ENCODE measurements around the gene FBXO48.

FBXO48 gene

GRCh38 chr2:68487773-68488355 lies 20.8 kb upstream of the FBXO48 start:
- Mint-ChIP-seq H3K9me3 (no peaks in the 10 kb centered on the region), H3K27ac (no peak overlapping the region), H3K4me1 (peaks cover 4 to 14% of the 10 kb centered on the region in 2 donors), H3K4me3 (no peak overlapping the region), H3K36me3 (peaks cover 0 to under 1% of the 10 kb centered on the region in 2 donors), H3K27me3 (no peaks in the 10 kb centered on the region)
- ATAC-seq (replicated peaks) = peak; percentile 52 to 60
- no peak for DNase-seq

GRCh38 chr2:68483011-68483410 lies 15.9 kb upstream of the FBXO48 start:
- no peak for DNase-seq
- Mint-ChIP-seq H3K36me3 (no peaks in the 10 kb centered on the region), H3K27me3 (no peaks in the 10 kb centered on the region), H3K9me3 (no peaks in the 10 kb centered on the region), H3K4me3 (no peak overlapping the region), H3K27ac (no peak overlapping the region), H3K4me1 (peaks cover 2 to 13% of the 10 kb centered on the region in 2 donors)
- no peak for ATAC-seq (replicated peaks)

- Mint-ChIP-seq H3K4me1 (peaks cover 2 to 13% of the 10 kb centered on the region in 2 donors), H3K9me3 (no peaks in the 10 kb centered on the region), H3K36me3 (peaks cover 0 to 4% of the 10 kb centered on the region in 2 donors), H3K27ac (no peak overlapping the region), H3K27me3 (no peaks in the 10 kb centered on the region), H3K4me3 (no peak overlapping the region)
- ATAC-seq (replicated peaks) (no peak), DNase-seq (no peak)
These were observed 15.3 kb upstream of the FBXO48 start for GRCh38 chr2:68482296-68482820.

GRCh38 chr2:68478688-68479087 lies 11.6 kb upstream of the FBXO48 start:
- Mint-ChIP-seq H3K27ac (no peak overlapping the region), H3K9me3 (no peaks in the 10 kb centered on the region), H3K27me3 (no peaks in the 10 kb centered on the region), H3K4me1 (peaks cover 2 to 13% of the 10 kb centered on the region in 2 donors), H3K36me3 (peaks cover 0 to 6% of the 10 kb centered on the region in 2 donors), H3K4me3 (no peak overlapping the region)
- DNase-seq (no peak), ATAC-seq (replicated peaks) (no peak)

- Mint-ChIP-seq H3K4me1 (peaks cover 0 to 5% of the 10 kb centered on the region in 2 donors), H3K4me3 (no peak overlapping the region), H3K27me3 (no peaks in the 10 kb centered on the region), H3K36me3 (peaks cover 2 to 6% of the 10 kb centered on the region in 2 donors), H3K9me3 (no peaks in the 10 kb centered on the region), H3K27ac (no peak overlapping the region)
- ATAC-seq (replicated peaks) (no peak), DNase-seq (no peak)
These were observed 9.4 kb upstream of the FBXO48 start for GRCh38 chr2:68476454-68476853.

GRCh38 chr2:68475576-68475975 lies 8.5 kb upstream of the FBXO48 start:
- H3K27me3 Mint-ChIP-seq = no peaks in the 10 kb centered on the region
- no peak overlapping the region for H3K4me3 Mint-ChIP-seq
- H3K36me3 Mint-ChIP-seq = peaks cover 2 to 6% of the 10 kb centered on the region in 2 donors
- ATAC-seq (replicated peaks) = no peak
- DNase-seq = no peak
- H3K27ac Mint-ChIP-seq = no peak overlapping the region
- no peaks in the 10 kb centered on the region for H3K9me3 Mint-ChIP-seq
- H3K4me1 Mint-ChIP-seq = peaks cover 0 to 5% of the 10 kb centered on the region in 2 donors

GRCh38 chr2:68475110-68475509 lies 8.0 kb upstream of the FBXO48 start:
- H3K36me3 Mint-ChIP-seq = peaks cover 2 to 6% of the 10 kb centered on the region in 2 donors
- H3K4me1 Mint-ChIP-seq = peaks cover 1 to 5% of the 10 kb centered on the region in 2 donors
- no peak for DNase-seq
- H3K27ac Mint-ChIP-seq = no peak overlapping the region
- no peaks in the 10 kb centered on the region for H3K9me3 Mint-ChIP-seq
- no peak for ATAC-seq (replicated peaks)
- H3K27me3 Mint-ChIP-seq = no peaks in the 10 kb centered on the region
- no peak overlapping the region for H3K4me3 Mint-ChIP-seq

- ATAC-seq (replicated peaks) (no peak), DNase-seq (no peak)
- peaks cover 2 to 6% of the 10 kb centered on the region in 2 donors for H3K36me3 Mint-ChIP-seq
- peaks cover 8 to 21% of the 10 kb centered on the region in 2 donors for H3K4me1 Mint-ChIP-seq
- H3K27ac Mint-ChIP-seq = no peak overlapping the region
- no peaks in the 10 kb centered on the region for H3K9me3 Mint-ChIP-seq
- H3K4me3 Mint-ChIP-seq = no peak overlapping the region
- no peaks in the 10 kb centered on the region for H3K27me3 Mint-ChIP-seq
These were observed 5.8 kb upstream of the FBXO48 start for GRCh38 chr2:68472796-68473414.

GRCh38 chr2:68471385-68471784 lies 4.3 kb upstream of the FBXO48 start:
- Mint-ChIP-seq H3K27ac (no peak overlapping the region), H3K36me3 (peaks cover 0 to 4% of the 10 kb centered on the region in 2 donors), H3K4me3 (no peak overlapping the region), H3K27me3 (no peaks in the 10 kb centered on the region), H3K4me1 (peaks cover 12 to 27% of the 10 kb centered on the region in 2 donors), H3K9me3 (no peaks in the 10 kb centered on the region)
- ATAC-seq (replicated peaks) = no peak
- no peak for DNase-seq

GRCh38 chr2:68469935-68470334 lies 2.8 kb upstream of the FBXO48 start:
- Mint-ChIP-seq H3K4me1 (peaks cover 18 to 34% of the 10 kb centered on the region in 2 donors), H3K9me3 (no peaks in the 10 kb centered on the region), H3K4me3 (no peak overlapping the region), H3K27ac (no peak overlapping the region), H3K27me3 (no peaks in the 10 kb centered on the region), H3K36me3 (peaks cover 0 to 4% of the 10 kb centered on the region in 2 donors)
- DNase-seq = no peak
- ATAC-seq (replicated peaks) = no peak

GRCh38 chr2:68468801-68469200 lies 1.7 kb upstream of the FBXO48 start:
- Mint-ChIP-seq H3K4me1 (peaks cover 18 to 34% of the 10 kb centered on the region in 2 donors), H3K4me3 (peak overlapping the region; percentile 58 to 97), H3K27ac (no peak overlapping the region)

GRCh38 chr2:68466778-68467076 lies 367 bp downstream of the FBXO48 start:
- ATAC-seq (replicated peaks) (peak in 1 of 2 donors; percentile 53), DNase-seq (no peak)
- H3K27me3 Mint-ChIP-seq = no peaks in the 10 kb centered on the region
- peaks cover 13 to 34% of the 10 kb centered on the region in 2 donors for H3K4me1 Mint-ChIP-seq
- peak overlapping the region; percentile 97 to 98 for H3K4me3 Mint-ChIP-seq
- no peaks in the 10 kb centered on the region for H3K9me3 Mint-ChIP-seq
- H3K27ac Mint-ChIP-seq = peak overlapping the region; percentile 97
- peaks cover 0 to 2% of the 10 kb centered on the region in 2 donors for H3K36me3 Mint-ChIP-seq

More at GRCh38 chr2:68468801-68469200, 1.7 kb upstream of the FBXO48 start:
- ATAC-seq (replicated peaks) (no peak), DNase-seq (no peak)
- no peaks in the 10 kb centered on the region for H3K27me3 Mint-ChIP-seq
- no peaks in the 10 kb centered on the region for H3K9me3 Mint-ChIP-seq
- peaks cover 0 to 4% of the 10 kb centered on the region in 2 donors for H3K36me3 Mint-ChIP-seq

- peaks cover 13 to 34% of the 10 kb centered on the region in 2 donors for H3K4me1 Mint-ChIP-seq
- peak overlapping the region; percentile 97 for H3K27ac Mint-ChIP-seq
- H3K4me3 Mint-ChIP-seq = peak overlapping the region; percentile 97 to 98
- H3K27me3 Mint-ChIP-seq = no peaks in the 10 kb centered on the region
- no peaks in the 10 kb centered on the region for H3K9me3 Mint-ChIP-seq
- DNase-seq (peak; percentile 29), ATAC-seq (replicated peaks) (peak; percentile 22 to 34)
- peaks cover 0 to 2% of the 10 kb centered on the region in 2 donors for H3K36me3 Mint-ChIP-seq
These were observed 725 bp downstream of the FBXO48 start for GRCh38 chr2:68466361-68466777.

GRCh38 chr2:68465081-68465916 lies 1.8 kb downstream of the FBXO48 start:
- DNase-seq (no peak), ATAC-seq (replicated peaks) (no peak)
- H3K36me3 Mint-ChIP-seq = peaks cover 0 to 2% of the 10 kb centered on the region in 2 donors
- H3K9me3 Mint-ChIP-seq = no peaks in the 10 kb centered on the region
- no peak overlapping the region for H3K4me3 Mint-ChIP-seq
- no peak overlapping the region for H3K27ac Mint-ChIP-seq
- H3K27me3 Mint-ChIP-seq = no peaks in the 10 kb centered on the region
- peaks cover 13 to 34% of the 10 kb centered on the region in 2 donors for H3K4me1 Mint-ChIP-seq

Measured in stimulated activated naive B cell treated with anti-CD40 and anti-IgM and Interleukin-4, amounts not matched to agents 10 μg/mL and 1 μg/mL and 100 μg/mL, for 72 hours (primary cell).